Measurements from ENCODE around the gene ATP5F1B. TPM values are rescaled to one million over a fixed set of nuclear protein-coding genes. Genes with fewer than 3 reads are reported as not detected.
"Not testable (repeated sequence)": the region's sequence is repeated elsewhere in the genome, so short reads cannot be mapped to it uniquely, and the experiment has no call there.

ATP5F1B gene
- total and polyA plus RNA-seq, 4 donors, result 432 to 838 (median 676) TPM

- no peaks in the 10 kb centered on the region for H3K27me3 ChIP-seq (ENCODE audit: control insufficient read depth, insufficient read depth, low read length)
- H3K9me3 ChIP-seq (ENCODE audit: control insufficient read depth, insufficient read depth, low read length), result no peaks in the 10 kb centered on the region
- 94% methylated on average over 2 of the region's 7 CpGs for WGBS (ENCODE audit: insufficient coverage)
- DNase-seq (ENCODE audit: low read depth in 4 of 6, low spot score in 6 of 6), result no peak
- H3K27ac ChIP-seq (ENCODE audit: low read depth, low read length), result no peak overlapping the region
- H3K4me1 ChIP-seq (ENCODE audit: control insufficient read depth, insufficient read depth, low read length), result no peaks in the 10 kb centered on the region
- H3K36me3 ChIP-seq (ENCODE audit: control insufficient read depth, insufficient read depth, low read length), result peaks cover 7% of the 10 kb centered on the region
- H3K4me3 ChIP-seq (ENCODE audit: low read depth, low read length), result no peak overlapping the region
Measured at GRCh38 chr12:56657416-56658379, 11.9 kb upstream of the ATP5F1B start.

- not testable (repeated sequence) for H3K27me3 ChIP-seq (ENCODE audit: control insufficient read depth, insufficient read depth, low read length); H3K36me3 ChIP-seq (ENCODE audit: control insufficient read depth, insufficient read depth, low read length); H3K4me1 ChIP-seq (ENCODE audit: control insufficient read depth, insufficient read depth, low read length); DNase-seq (ENCODE audit: low read depth in 4 of 6, low spot score in 6 of 6); H3K9me3 ChIP-seq (ENCODE audit: control insufficient read depth, insufficient read depth, low read length); H3K4me3 ChIP-seq (ENCODE audit: low read depth, low read length); H3K27ac ChIP-seq (ENCODE audit: low read depth, low read length)
- 92% methylated on average over 4 of the region's 5 CpGs for WGBS (ENCODE audit: insufficient coverage)
Measured at GRCh38 chr12:56653781-56654180, 8.0 kb upstream of the ATP5F1B start.

- not testable (repeated sequence) for H3K4me3 ChIP-seq (ENCODE audit: low read depth, low read length); DNase-seq (ENCODE audit: low read depth in 4 of 6, low spot score in 6 of 6); H3K9me3 ChIP-seq (ENCODE audit: control insufficient read depth, insufficient read depth, low read length); H3K36me3 ChIP-seq (ENCODE audit: control insufficient read depth, insufficient read depth, low read length); H3K27ac ChIP-seq (ENCODE audit: low read depth, low read length); H3K4me1 ChIP-seq (ENCODE audit: control insufficient read depth, insufficient read depth, low read length); H3K27me3 ChIP-seq (ENCODE audit: control insufficient read depth, insufficient read depth, low read length)
- 100% methylated on average over 4 of the region's 9 CpGs for WGBS (ENCODE audit: insufficient coverage)
Measured at GRCh38 chr12:56648023-56648422, 2.2 kb upstream of the ATP5F1B start.

- peak overlapping the region; percentile 100 for H3K4me3 ChIP-seq (ENCODE audit: low read depth, low read length)
- no peaks in the 10 kb centered on the region for H3K27me3 ChIP-seq (ENCODE audit: control insufficient read depth, insufficient read depth, low read length)
- H3K27ac ChIP-seq (ENCODE audit: low read depth, low read length), result peak overlapping the region; percentile 97
- H3K36me3 ChIP-seq (ENCODE audit: control insufficient read depth, insufficient read depth, low read length), result peaks cover 27% of the 10 kb centered on the region
- WGBS (ENCODE audit: insufficient coverage), result 0% methylated on average over 29 of the region's 29 CpGs
- H3K4me1 ChIP-seq (ENCODE audit: control insufficient read depth, insufficient read depth, low read length), result peaks cover 7% of the 10 kb centered on the region
- DNase-seq (ENCODE audit: low read depth in 4 of 6, low spot score in 6 of 6), result peak in 1 of 6 donors; percentile 43
- no peaks in the 10 kb centered on the region for H3K9me3 ChIP-seq (ENCODE audit: control insufficient read depth, insufficient read depth, low read length)
Measured at GRCh38 chr12:56645201-56645716, 525 bp downstream of the ATP5F1B start.

- Histone ChIP-seq H3K9me3 (ENCODE audit: control insufficient read depth, insufficient read depth, low read length) (no peaks in the 10 kb centered on the region), H3K4me1 (ENCODE audit: control insufficient read depth, insufficient read depth, low read length) (peaks cover 7% of the 10 kb centered on the region), H3K4me3 (ENCODE audit: low read depth, low read length) (peak overlapping the region; percentile 100), H3K36me3 (ENCODE audit: control insufficient read depth, insufficient read depth, low read length) (peaks cover 34% of the 10 kb centered on the region), H3K27me3 (ENCODE audit: control insufficient read depth, insufficient read depth, low read length) (no peaks in the 10 kb centered on the region), H3K27ac (ENCODE audit: low read depth, low read length) (peak overlapping the region; percentile 97)
- DNase-seq (ENCODE audit: low read depth in 4 of 6, low spot score in 6 of 6), result peak in 1 of 6 donors; percentile 6
- no CpG with 5 or more reads among the region's 4 CpGs for WGBS (ENCODE audit: insufficient coverage)
Measured at GRCh38 chr12:56644654-56645053, 1.1 kb downstream of the ATP5F1B start.

GRCh38 chr12:56641219-56641618 is 4.6 kb downstream of the ATP5F1B start:
- Histone ChIP-seq H3K36me3 (ENCODE audit: control insufficient read depth, insufficient read depth, low read length) (peaks cover 51% of the 10 kb centered on the region), H3K27ac (ENCODE audit: low read depth, low read length) (no peak overlapping the region)

GRCh38 chr12:56637621-56638020 is 8.2 kb downstream of the ATP5F1B start:
- Histone ChIP-seq H3K4me1 (ENCODE audit: control insufficient read depth, insufficient read depth, low read length) (peaks cover 43% of the 10 kb centered on the region), H3K4me3 (ENCODE audit: low read depth, low read length) (no peak overlapping the region), H3K27me3 (ENCODE audit: control insufficient read depth, insufficient read depth, low read length) (no peaks in the 10 kb centered on the region), H3K36me3 (ENCODE audit: control insufficient read depth, insufficient read depth, low read length) (peaks cover 47% of the 10 kb centered on the region), H3K27ac (ENCODE audit: low read depth, low read length) (peak overlapping the region; percentile 97), H3K9me3 (ENCODE audit: control insufficient read depth, insufficient read depth, low read length) (no peaks in the 10 kb centered on the region)
- WGBS (ENCODE audit: insufficient coverage), result 100% methylated on average over 1 of the region's 2 CpGs
- DNase-seq (ENCODE audit: low read depth in 4 of 6, low spot score in 6 of 6), result no peak

More at GRCh38 chr12:56641219-56641618, 4.6 kb downstream of the ATP5F1B start:
- WGBS (ENCODE audit: insufficient coverage), result no CpG with 5 or more reads among the region's 6 CpGs
- no peak for DNase-seq (ENCODE audit: low read depth in 4 of 6, low spot score in 6 of 6)
- no peaks in the 10 kb centered on the region for H3K27me3 ChIP-seq (ENCODE audit: control insufficient read depth, insufficient read depth, low read length)
- H3K4me1 ChIP-seq (ENCODE audit: control insufficient read depth, insufficient read depth, low read length), result peaks cover 15% of the 10 kb centered on the region
- H3K9me3 ChIP-seq (ENCODE audit: control insufficient read depth, insufficient read depth, low read length), result no peaks in the 10 kb centered on the region
- H3K4me3 ChIP-seq (ENCODE audit: low read depth, low read length), result no peak overlapping the region

- H3K9me3 ChIP-seq (ENCODE audit: control insufficient read depth, insufficient read depth, low read length), result no peaks in the 10 kb centered on the region
- H3K4me1 ChIP-seq (ENCODE audit: control insufficient read depth, insufficient read depth, low read length), result peaks cover 50% of the 10 kb centered on the region
- H3K27me3 ChIP-seq (ENCODE audit: control insufficient read depth, insufficient read depth, low read length), result no peaks in the 10 kb centered on the region
- H3K27ac ChIP-seq (ENCODE audit: low read depth, low read length), result peak overlapping the region; percentile 97
- WGBS (ENCODE audit: insufficient coverage), result 0% methylated on average over 6 of the region's 12 CpGs
- DNase-seq (ENCODE audit: low read depth in 4 of 6, low spot score in 6 of 6), result peak; percentile 89 to 99 (median 94)
- peak overlapping the region; percentile 54 for H3K4me3 ChIP-seq (ENCODE audit: low read depth, low read length)
- H3K36me3 ChIP-seq (ENCODE audit: control insufficient read depth, insufficient read depth, low read length), result peaks cover 40% of the 10 kb centered on the region
Measured at GRCh38 chr12:56636675-56637540, 8.9 kb downstream of the ATP5F1B start.

Data from spinal cord (tissue), 10 donors.